NCI-H2029 (cell line): ENCODE data around the gene ADGRA3.
"Not testable (repeated sequence)": the region's sequence is repeated elsewhere in the genome, so short reads cannot be mapped to it uniquely, and the experiment has no call there.

Source experiments
- DNase-seq: peaks from one replicate; lab custom pipeline; 2025; lab: John Stamatoyannopoulos, UW

ADGRA3 gene

GRCh38 chr4:22477813-22478182, 38.1 kb downstream of the ADGRA3 start:
- no peak for DNase-seq

- no peak for DNase-seq
Observed at GRCh38 chr4:22477136-22477812, 38.6 kb downstream of the ADGRA3 start.

GRCh38 chr4:22476011-22476410, 39.9 kb downstream of the ADGRA3 start:
- DNase-seq, result no peak

GRCh38 chr4:22475311-22475646, 40.6 kb downstream of the ADGRA3 start:
- not testable (repeated sequence) for DNase-seq

GRCh38 chr4:22474636-22475310, 41.1 kb downstream of the ADGRA3 start:
- no peak for DNase-seq

- DNase-seq, result no peak
Observed at GRCh38 chr4:22473268-22473667, 42.6 kb downstream of the ADGRA3 start.

- DNase-seq, result no peak
Observed at GRCh38 chr4:22471999-22472461, 43.8 kb downstream of the ADGRA3 start.

- DNase-seq, result no peak
Observed at GRCh38 chr4:22471419-22471818, 44.4 kb downstream of the ADGRA3 start.

- DNase-seq, result no peak
Observed at GRCh38 chr4:22466581-22466980, 49.3 kb downstream of the ADGRA3 start.

- DNase-seq, result no peak
Observed at GRCh38 chr4:22465996-22466395, 49.9 kb downstream of the ADGRA3 start.

- no peak for DNase-seq
Observed at GRCh38 chr4:22465349-22465748, 50.5 kb downstream of the ADGRA3 start.

GRCh38 chr4:22463179-22463578, 52.7 kb downstream of the ADGRA3 start:
- no peak for DNase-seq

GRCh38 chr4:22462688-22463087, 53.2 kb downstream of the ADGRA3 start:
- DNase-seq, result no peak

GRCh38 chr4:22460266-22460665, 55.6 kb downstream of the ADGRA3 start:
- no peak for DNase-seq

- no peak for DNase-seq
Observed at GRCh38 chr4:22458098-22458497, 57.8 kb downstream of the ADGRA3 start.

- no peak for DNase-seq
Observed at GRCh38 chr4:22457348-22457747, 58.5 kb downstream of the ADGRA3 start.

- DNase-seq, result no peak
Observed at GRCh38 chr4:22456291-22456690, 59.6 kb downstream of the ADGRA3 start.

GRCh38 chr4:22454955-22455354, 60.9 kb downstream of the ADGRA3 start:
- no peak for DNase-seq

- no peak for DNase-seq
Observed at GRCh38 chr4:22454216-22454838, 61.5 kb downstream of the ADGRA3 start.

GRCh38 chr4:22444813-22445212, 71.1 kb downstream of the ADGRA3 start:
- no peak for DNase-seq

GRCh38 chr4:22442956-22443355, 72.9 kb downstream of the ADGRA3 start:
- DNase-seq, result no peak

GRCh38 chr4:22440999-22441398, 74.9 kb downstream of the ADGRA3 start:
- no peak for DNase-seq

- DNase-seq, result no peak
Observed at GRCh38 chr4:22439947-22440346, 75.9 kb downstream of the ADGRA3 start.
